WTC11 (cell line): ENCODE data around the gene KIF3A. TPM values are rescaled to one million over a fixed set of nuclear protein-coding genes. Genes with fewer than 3 reads are reported as not detected.

Experiments
- ATAC-seq: fragments of 200-7000 bp; cut with Tn5 transposase; 2 replicates; pipeline ENCODE4 v1.10.0; 2021; ENCODE audit warnings: mild to moderate bottlenecking, moderate library complexity
- CTCF ChIA-PET: fragments of 300-600 bp; sonication (Branson Sonifier 250); formaldehyde crosslinking; loops from one replicate; lab custom pipeline; 2021; ENCODE audit warnings: antibody characterized with exemption; lab: Charles Lee
- POLR2A ChIA-PET: fragments of 350-600 bp; sonication (Branson Sonifier 250); formaldehyde crosslinking; loops from one replicate; lab custom pipeline; 2021; ENCODE audit warnings: antibody characterized with exemption; lab: Charles Lee
- DNase-seq: peaks from one replicate; pipeline ENCODE4 v3.0.0; 2021; ENCODE audit warnings: low spot score
- H3K27ac Mint-ChIP-seq: 2 replicates; pipeline ENCODE4 v1.8.0; 2021; ENCODE audit warnings: mixed read lengths
- H3K27me3 Mint-ChIP-seq: 2 replicates; pipeline ENCODE4 v1.8.0; 2021; ENCODE audit warnings: low read depth, mild to moderate bottlenecking, moderate library complexity, mixed read lengths
- H3K36me3 Mint-ChIP-seq: 2 replicates; pipeline ENCODE4 v1.8.0; 2021; ENCODE audit warnings: mixed read lengths
- H3K4me1 Mint-ChIP-seq: 2 replicates; pipeline ENCODE4 v1.8.0; 2022; ENCODE audit warnings: mixed read lengths
- H3K4me3 Mint-ChIP-seq: 2 replicates; pipeline ENCODE4 v1.8.0; 2021; ENCODE audit warnings: mild to moderate bottlenecking, moderate library complexity, mixed read lengths
- H3K9me3 Mint-ChIP-seq: 2 replicates; pipeline ENCODE4 v1.8.0; 2021; ENCODE audit warnings: mixed read lengths
- ESRRA ChIP-seq: sonication (generic); formaldehyde crosslinking; IDR thresholded peaks from 2 replicates; pipeline ENCODE4 v1.8.1; 2022; ENCODE audit warnings: mild to moderate bottlenecking, missing genetic modification reagents, borderline replicate concordance
- GABPB1 ChIP-seq: sonication (generic); formaldehyde crosslinking; IDR thresholded peaks from 2 replicates; pipeline ENCODE4 v1.8.1; 2023; ENCODE audit warnings: mild to moderate bottlenecking, missing genetic modification reagents
- HMGA2 ChIP-seq: fragments of 250-450 bp; sonication (Bioruptor Pico); IDR thresholded peaks from 2 replicates; pipeline ENCODE4 v1.4.0; 2021; ENCODE audit warnings: mild to moderate bottlenecking, moderate library complexity
- NR3C1 ChIP-seq: sonication (generic); formaldehyde crosslinking; conservative IDR thresholded peaks from 2 replicates; pipeline ENCODE4 v1.8.1; 2023; ENCODE audit warnings: low read depth, mild to moderate bottlenecking, missing genetic modification reagents
- RELA ChIP-seq: sonication (generic); formaldehyde crosslinking; IDR thresholded peaks from 2 replicates; pipeline ENCODE4 v1.8.1; 2022; ENCODE audit warnings: missing genetic modification reagents, mild to moderate bottlenecking, borderline replicate concordance
- ZNF396 ChIP-seq: fragments of 250-450 bp; sonication (Bioruptor Pico); IDR thresholded peaks from 2 replicates; pipeline ENCODE4 v1.8.0; 2021; ENCODE audit warnings: mild to moderate bottlenecking, moderate library complexity, borderline replicate concordance
- ZNF671 ChIP-seq: fragments of 250-450 bp; sonication (Bioruptor Pico); IDR thresholded peaks from 2 replicates; pipeline ENCODE4 v1.8.0; 2021; ENCODE audit warnings: mild to moderate bottlenecking
- total RNA-seq: library from RNA; stranded (reverse); gene quantifications from 3 replicates; pipeline ENCODE4 v1.2.3, GENCODE V29; 2021
- TF ChIP-seq, protein P1 (sequence below): sonication (generic); formaldehyde crosslinking; IDR thresholded peaks from 2 replicates; pipeline ENCODE4 v1.8.1; 2022; ENCODE audit warnings: low read depth, mild to moderate bottlenecking, moderate library complexity, missing genetic modification reagents, borderline replicate concordance
- TF ChIP-seq, protein P2 (sequence below): sonication (generic); formaldehyde crosslinking; IDR thresholded peaks from 2 replicates; pipeline ENCODE4 v1.8.1; 2023; ENCODE audit warnings: mild to moderate bottlenecking, moderate library complexity, missing genetic modification reagents
- TF ChIP-seq, protein P3 (sequence below): sonication (generic); formaldehyde crosslinking; IDR thresholded peaks from 2 replicates; pipeline ENCODE4 v1.8.1; 2023; ENCODE audit warnings: mild to moderate bottlenecking, missing genetic modification reagents, moderate library complexity
- TF ChIP-seq, protein P4 (sequence below): sonication (generic); formaldehyde crosslinking; IDR thresholded peaks from 2 replicates; pipeline ENCODE4 v1.8.1; 2023; ENCODE audit warnings: mild to moderate bottlenecking, missing genetic modification reagents

Gene KIF3A
- total RNA-seq, 1 experiment from 2014 or later = 10.1 TPM

DNA sequence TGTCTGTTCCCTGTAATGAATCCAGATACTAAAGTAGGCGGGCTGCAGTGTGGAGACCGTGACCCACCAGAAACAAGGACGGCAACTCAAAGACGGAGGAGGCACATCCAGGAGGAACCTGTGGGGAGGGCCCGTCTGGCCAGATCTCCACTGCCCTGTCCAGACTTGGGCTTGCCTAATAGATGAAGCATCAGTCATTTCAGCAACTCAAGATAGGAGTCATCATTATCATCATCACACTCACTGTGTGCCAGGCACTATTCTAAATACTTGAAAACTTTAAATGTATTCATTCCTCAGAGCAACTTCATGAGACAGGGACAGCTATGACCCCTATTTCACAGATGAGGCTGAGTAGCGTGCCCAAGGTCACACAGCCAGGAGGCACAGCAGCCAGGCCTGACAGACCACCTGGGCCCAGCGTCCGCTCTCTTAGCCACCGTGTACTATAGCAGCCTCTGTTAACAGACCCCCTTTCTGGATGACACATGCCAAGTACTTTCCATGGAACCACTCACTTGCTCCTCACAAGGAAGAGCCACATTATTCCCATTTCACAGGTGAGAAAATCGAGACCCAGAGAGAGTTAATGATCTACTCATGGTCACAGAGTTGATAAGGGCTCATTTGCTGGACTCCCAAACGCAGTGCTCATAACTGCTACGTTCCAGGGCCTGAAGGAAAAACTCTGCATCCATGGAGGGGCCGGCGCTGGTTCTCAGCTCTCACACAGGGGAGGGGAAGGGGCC is 68.5 kb downstream of the KIF3A start:
- ChIA-PET POLR2A (no interaction called here), CTCF (no interaction called here)
- ATAC-seq (no peak), DNase-seq (no peak)
- no peak overlapping the region for H3K27ac Mint-ChIP-seq
- no peak for TF ChIP-seq HMGA2
- no peak overlapping the region for H3K4me3 Mint-ChIP-seq
- peaks cover 9% of the 10 kb centered on the region for H3K9me3 Mint-ChIP-seq
- H3K36me3 Mint-ChIP-seq = peaks cover 2% of the 10 kb centered on the region; the same call in 1 of the 2 replicates
- H3K27me3 Mint-ChIP-seq = no peaks in the 10 kb centered on the region; the same call in 1 of the 2 replicates
- peaks cover 9% of the 10 kb centered on the region; the same call in 1 of the 2 replicates for H3K4me1 Mint-ChIP-seq

DNA sequence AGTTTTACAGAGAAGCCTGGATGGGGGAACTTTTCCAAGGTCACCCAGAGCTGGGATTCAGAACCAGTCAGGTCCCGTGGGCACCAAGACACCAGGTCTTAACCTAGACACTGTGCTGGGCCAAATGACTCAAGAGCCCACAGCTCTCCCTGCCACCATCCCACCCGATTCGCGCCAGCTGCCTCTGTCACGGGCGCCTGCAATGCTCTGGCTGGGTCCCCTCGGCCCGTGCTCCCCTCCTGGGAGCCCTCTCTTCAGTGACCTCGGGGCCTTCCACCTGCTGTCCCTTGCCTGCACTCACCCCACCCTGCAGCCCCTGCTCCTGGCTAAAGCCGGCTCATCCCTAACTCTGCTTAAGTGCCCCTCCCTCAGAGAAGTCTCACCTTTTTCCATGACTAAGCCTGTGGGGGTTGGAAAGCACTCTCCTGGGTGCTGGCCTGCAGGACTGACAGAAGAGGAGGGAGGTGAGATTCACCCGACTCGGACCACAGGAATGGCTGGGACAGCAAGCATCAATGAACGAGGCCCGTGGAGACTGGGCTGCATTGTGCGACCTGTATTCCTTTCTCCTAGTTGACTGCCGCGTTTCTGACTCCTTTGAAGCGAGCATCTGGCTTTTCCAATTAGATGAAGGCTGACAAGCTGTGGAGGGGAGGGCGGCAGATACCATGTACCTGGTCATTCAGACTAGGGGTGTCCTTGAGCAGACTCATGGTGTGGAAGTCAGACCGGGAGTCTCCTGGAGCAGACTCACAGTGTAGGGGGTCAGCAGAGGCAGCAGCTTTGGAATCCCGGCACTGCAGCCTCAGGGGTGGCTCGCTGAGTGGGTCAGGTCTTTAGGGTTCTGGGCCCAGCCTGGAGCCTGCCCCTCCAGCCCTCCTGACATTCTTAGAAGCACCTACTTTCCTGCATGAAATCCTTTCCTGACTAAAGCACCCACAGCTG is 69.3 kb downstream of the KIF3A start:
- Mint-ChIP-seq H3K4me3 (no peak overlapping the region), H3K27me3 (no peaks in the 10 kb centered on the region; the same call in 1 of the 2 replicates), H3K27ac (no peak overlapping the region), H3K9me3 (peaks cover 9% of the 10 kb centered on the region), H3K36me3 (peaks cover 2% of the 10 kb centered on the region; the same call in 1 of the 2 replicates), H3K4me1 (peaks cover 12% of the 10 kb centered on the region; the same call in 1 of the 2 replicates)
- ChIA-PET CTCF (no interaction called here), POLR2A (no interaction called here)
- DNase-seq (no peak), ATAC-seq (no peak)
- no peak for TF ChIP-seq RELA
- TF ChIP-seq ZNF671 = no peak
- TF ChIP-seq, protein P1, sequence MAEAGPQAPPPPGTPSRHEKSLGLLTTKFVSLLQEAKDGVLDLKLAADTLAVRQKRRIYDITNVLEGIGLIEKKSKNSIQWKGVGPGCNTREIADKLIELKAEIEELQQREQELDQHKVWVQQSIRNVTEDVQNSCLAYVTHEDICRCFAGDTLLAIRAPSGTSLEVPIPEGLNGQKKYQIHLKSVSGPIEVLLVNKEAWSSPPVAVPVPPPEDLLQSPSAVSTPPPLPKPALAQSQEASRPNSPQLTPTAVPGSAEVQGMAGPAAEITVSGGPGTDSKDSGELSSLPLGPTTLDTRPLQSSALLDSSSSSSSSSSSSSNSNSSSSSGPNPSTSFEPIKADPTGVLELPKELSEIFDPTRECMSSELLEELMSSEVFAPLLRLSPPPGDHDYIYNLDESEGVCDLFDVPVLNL = no peak
- TF ChIP-seq GABPB1 (CRISPR knock-in tag) = no peak
- TF ChIP-seq NR3C1 = no peak

DNA sequence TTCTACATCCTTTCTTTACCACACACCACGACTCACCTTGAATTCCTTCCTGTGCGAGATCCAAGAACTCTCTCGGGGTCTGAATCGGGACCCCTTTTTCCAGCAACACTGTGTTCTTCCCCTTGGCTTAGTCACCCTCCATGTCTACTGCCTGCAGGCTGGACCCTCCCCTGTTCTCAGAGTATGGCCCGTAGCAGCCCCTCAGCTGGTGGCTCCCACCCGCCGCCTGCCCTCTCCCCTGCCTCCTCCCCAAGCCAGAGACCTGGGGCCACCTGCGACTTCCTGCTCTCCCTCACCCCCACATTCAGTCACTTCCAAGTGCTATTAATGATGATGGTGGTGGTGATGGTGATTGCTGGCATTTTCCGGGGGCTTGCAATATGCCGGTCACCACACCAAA is 70.0 kb downstream of the KIF3A start:
- H3K27me3 Mint-ChIP-seq = no peaks in the 10 kb centered on the region; the same call in 1 of the 2 replicates
- POLR2A ChIA-PET = no interaction called here
- no peak overlapping the region for H3K4me3 Mint-ChIP-seq
- ATAC-seq = no peak
- CTCF ChIA-PET = interaction anchor here (2.1 kb wide), 1 partner anchor 10 kb away, joined by 9 read pairs; no protein-coding TSS in a partner anchor
- peaks cover 14% of the 10 kb centered on the region; the same call in 1 of the 2 replicates for H3K4me1 Mint-ChIP-seq
- no peak for TF ChIP-seq ESRRA
- TF ChIP-seq, protein P2, sequence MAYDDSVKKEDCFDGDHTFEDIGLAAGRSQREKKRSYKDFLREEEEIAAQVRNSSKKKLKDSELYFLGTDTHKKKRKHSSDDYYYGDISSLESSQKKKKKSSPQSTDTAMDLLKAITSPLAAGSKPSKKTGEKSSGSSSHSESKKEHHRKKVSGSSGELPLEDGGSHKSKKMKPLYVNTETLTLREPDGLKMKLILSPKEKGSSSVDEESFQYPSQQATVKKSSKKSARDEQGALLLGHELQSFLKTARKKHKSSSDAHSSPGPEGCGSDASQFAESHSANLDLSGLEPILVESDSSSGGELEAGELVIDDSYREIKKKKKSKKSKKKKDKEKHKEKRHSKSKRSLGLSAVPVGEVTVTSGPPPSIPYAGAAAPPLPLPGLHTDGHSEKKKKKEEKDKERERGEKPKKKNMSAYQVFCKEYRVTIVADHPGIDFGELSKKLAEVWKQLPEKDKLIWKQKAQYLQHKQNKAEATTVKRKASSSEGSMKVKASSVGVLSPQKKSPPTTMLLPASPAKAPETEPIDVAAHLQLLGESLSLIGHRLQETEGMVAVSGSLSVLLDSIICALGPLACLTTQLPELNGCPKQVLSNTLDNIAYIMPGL (CRISPR knock-in tag) = no peak
- TF ChIP-seq ZNF396 (CRISPR knock-in tag) = no peak
- TF ChIP-seq, protein P3, sequence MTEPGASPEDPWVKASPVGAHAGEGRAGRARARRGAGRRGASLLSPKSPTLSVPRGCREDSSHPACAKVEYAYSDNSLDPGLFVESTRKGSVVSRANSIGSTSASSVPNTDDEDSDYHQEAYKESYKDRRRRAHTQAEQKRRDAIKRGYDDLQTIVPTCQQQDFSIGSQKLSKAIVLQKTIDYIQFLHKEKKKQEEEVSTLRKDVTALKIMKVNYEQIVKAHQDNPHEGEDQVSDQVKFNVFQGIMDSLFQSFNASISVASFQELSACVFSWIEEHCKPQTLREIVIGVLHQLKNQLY (CRISPR knock-in tag) = no peak
- TF ChIP-seq, protein P4, sequence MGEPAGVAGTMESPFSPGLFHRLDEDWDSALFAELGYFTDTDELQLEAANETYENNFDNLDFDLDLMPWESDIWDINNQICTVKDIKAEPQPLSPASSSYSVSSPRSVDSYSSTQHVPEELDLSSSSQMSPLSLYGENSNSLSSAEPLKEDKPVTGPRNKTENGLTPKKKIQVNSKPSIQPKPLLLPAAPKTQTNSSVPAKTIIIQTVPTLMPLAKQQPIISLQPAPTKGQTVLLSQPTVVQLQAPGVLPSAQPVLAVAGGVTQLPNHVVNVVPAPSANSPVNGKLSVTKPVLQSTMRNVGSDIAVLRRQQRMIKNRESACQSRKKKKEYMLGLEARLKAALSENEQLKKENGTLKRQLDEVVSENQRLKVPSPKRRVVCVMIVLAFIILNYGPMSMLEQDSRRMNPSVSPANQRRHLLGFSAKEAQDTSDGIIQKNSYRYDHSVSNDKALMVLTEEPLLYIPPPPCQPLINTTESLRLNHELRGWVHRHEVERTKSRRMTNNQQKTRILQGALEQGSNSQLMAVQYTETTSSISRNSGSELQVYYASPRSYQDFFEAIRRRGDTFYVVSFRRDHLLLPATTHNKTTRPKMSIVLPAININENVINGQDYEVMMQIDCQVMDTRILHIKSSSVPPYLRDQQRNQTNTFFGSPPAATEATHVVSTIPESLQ (CRISPR knock-in tag) = no peak
- TF ChIP-seq, all 79 proteins: peak for 0
- DNase-seq = no peak
- Mint-ChIP-seq H3K9me3 (peaks cover 9% of the 10 kb centered on the region), H3K36me3 (peaks cover 2% of the 10 kb centered on the region; the same call in 1 of the 2 replicates), H3K27ac (no peak overlapping the region)
